H9 (cell line): Measurements from ENCODE around the gene MYO1E. TPM values are rescaled to one million over a fixed set of nuclear protein-coding genes. Genes with fewer than 3 reads are reported as not detected.

Source experiments
- DNase-seq: peaks from one replicate; pipeline ENCODE4 v3.0.0-alpha.2; 2017
- H2AFZ ChIP-seq: one replicate; pipeline ENCODE4 v1.6.1; 2013; ENCODE audit warnings: mild to moderate bottlenecking, low read length, control low read depth, moderate library complexity
- H2AK5ac ChIP-seq: 2 replicates; pipeline ENCODE4 v1.6.1; 2013; ENCODE audit warnings: low read length, control low read depth, mixed read lengths; ENCODE audit not compliant: insufficient read length
- H2BK120ac ChIP-seq: one replicate; pipeline ENCODE4 v1.6.1; 2013; ENCODE audit warnings: low read depth, mild to moderate bottlenecking, low read length, control low read depth, inconsistent platforms; ENCODE audit not compliant: poor library complexity, severe bottlenecking
- H2BK12ac ChIP-seq: 2 replicates; pipeline ENCODE4 v1.6.1; 2013; ENCODE audit warnings: low read length, control low read depth, mixed read lengths, low read depth; ENCODE audit not compliant: insufficient read length
- H2BK15ac ChIP-seq: 2 replicates; pipeline ENCODE4 v1.6.1; 2013; ENCODE audit warnings: low read depth, low read length, control low read depth
- H2BK20ac ChIP-seq: one replicate; pipeline ENCODE4 v1.6.1; 2013; ENCODE audit warnings: low read depth, mild to moderate bottlenecking, low read length, control low read depth, inconsistent platforms; ENCODE audit not compliant: poor library complexity, severe bottlenecking
- H2BK5ac ChIP-seq: 2 replicates; pipeline ENCODE4 v1.6.1; 2013; ENCODE audit warnings: low read length, control low read depth, mixed read lengths; ENCODE audit not compliant: insufficient read length
- H3K14ac ChIP-seq: 2 replicates; pipeline ENCODE4 v1.6.1; 2013; ENCODE audit warnings: low read length, control low read depth; ENCODE audit not compliant: insufficient read depth
- H3K18ac ChIP-seq: 2 replicates; pipeline ENCODE4 v1.6.1; 2013; ENCODE audit warnings: low read depth, mild to moderate bottlenecking, mixed read lengths, low read length, control low read depth; ENCODE audit not compliant: insufficient read length
- H3K23ac ChIP-seq: 2 replicates; pipeline ENCODE4 v1.6.1; 2013; ENCODE audit warnings: low read length, control low read depth, mixed read lengths, low read depth; ENCODE audit not compliant: insufficient read length
- H3K23me2 ChIP-seq: 2 replicates; pipeline ENCODE4 v1.6.1; 2013; ENCODE audit warnings: low read depth, mild to moderate bottlenecking, mixed read lengths, low read length, control low read depth; ENCODE audit not compliant: insufficient read length, poor library complexity, severe bottlenecking
- H3K27ac ChIP-seq: 2 replicates; pipeline ENCODE4 v1.5.1; 2013; ENCODE audit warnings: low read length, control low read depth, mixed read lengths, low read depth; ENCODE audit not compliant: insufficient read length
- H3K27me3 ChIP-seq: 2 replicates; pipeline ENCODE4 v1.6.1; 2013; ENCODE audit warnings: low read length, control low read depth, inconsistent platforms; ENCODE audit not compliant: insufficient read depth
- H3K4ac ChIP-seq: 2 replicates; pipeline ENCODE4 v1.6.1; 2013; ENCODE audit warnings: low read depth, mild to moderate bottlenecking, control low read depth, inconsistent platforms, low read length, moderate library complexity
- H3K4me1 ChIP-seq: 2 replicates; pipeline ENCODE4 v1.6.1; 2013; ENCODE audit warnings: low read length, control low read depth, inconsistent platforms; ENCODE audit not compliant: insufficient read depth
- H3K4me2 ChIP-seq: 2 replicates; pipeline ENCODE4 v1.6.1; 2013; ENCODE audit warnings: low read length, control low read depth, mixed read lengths; ENCODE audit not compliant: insufficient read length, insufficient read depth
- H3K56ac ChIP-seq: 2 replicates; pipeline ENCODE4 v1.6.1; 2013; ENCODE audit warnings: low read depth, mild to moderate bottlenecking, mixed read lengths, low read length, control low read depth; ENCODE audit not compliant: insufficient read length
- H3K79me1 ChIP-seq: 2 replicates; pipeline ENCODE4 v1.6.1; 2013; ENCODE audit warnings: low read depth, mild to moderate bottlenecking, moderate library complexity, low read length, control low read depth, inconsistent platforms; ENCODE audit not compliant: insufficient read depth, poor library complexity, severe bottlenecking
- H3K79me2 ChIP-seq: 2 replicates; pipeline ENCODE4 v1.6.1; 2013; ENCODE audit warnings: low read length, control low read depth, inconsistent platforms; ENCODE audit not compliant: insufficient read depth
- H3K9ac ChIP-seq: 2 replicates; pipeline ENCODE4 v1.6.1; 2013; ENCODE audit warnings: low read length, control low read depth, mixed read lengths; ENCODE audit not compliant: insufficient read length; ENCODE audit errors: extremely low read depth
- H3K9me3 ChIP-seq: one replicate; pipeline ENCODE4 v1.6.1; 2013; ENCODE audit warnings: low read depth, low read length, inconsistent platforms; ENCODE audit not compliant: control insufficient read depth
- H3T11ph ChIP-seq: one replicate; pipeline ENCODE4 v1.6.1; 2013; ENCODE audit warnings: mild to moderate bottlenecking, low read length, control low read depth, inconsistent platforms
- H4K20me1 ChIP-seq: one replicate; pipeline ENCODE4 v1.6.1; 2013; ENCODE audit not compliant: control insufficient read depth, insufficient read length, insufficient read depth
- H4K5ac ChIP-seq: 2 replicates; pipeline ENCODE4 v1.6.1; 2013; ENCODE audit warnings: low read depth, mild to moderate bottlenecking, mixed read lengths, low read length, control low read depth; ENCODE audit not compliant: insufficient read length
- H4K8ac ChIP-seq: replicated peaks from 2 replicates; pipeline ENCODE4 v1.6.1; 2013; ENCODE audit warnings: low read length, control low read depth, mixed read lengths, low read depth; ENCODE audit not compliant: insufficient read length
- H4K91ac ChIP-seq: 2 replicates; pipeline ENCODE4 v1.6.1; 2013; ENCODE audit warnings: low read depth, mild to moderate bottlenecking, moderate library complexity, mixed read lengths, low read length, control low read depth; ENCODE audit not compliant: insufficient read length
- H3K27ac Mint-ChIP-seq, 3 experiments: 2 replicates in 2 of 3; 3 replicates in 1 of 3; pipeline ENCODE4 v1.8.0; 2020 to 2021; ENCODE audit warnings: mixed read lengths in 3 of 3, mild to moderate bottlenecking in 1 of 3, moderate library complexity in 1 of 3
- H3K27me3 Mint-ChIP-seq: 2 replicates; pipeline ENCODE4 v1.8.0; 2021; ENCODE audit warnings: low read depth, mild to moderate bottlenecking, moderate library complexity, mixed read lengths
- H3K36me3 Mint-ChIP-seq, 3 experiments: 2 replicates in 2 of 3; 3 replicates in 1 of 3; pipeline ENCODE4 v1.8.0; 2020 to 2021; ENCODE audit warnings: low read depth in 3 of 3, mixed read lengths in 3 of 3; ENCODE audit not compliant: insufficient read depth in 1 of 3
- H3K4me1 Mint-ChIP-seq, 2 experiments: 2 replicates each; pipeline ENCODE4 v1.8.0; 2020; ENCODE audit warnings: mixed read lengths in 2 of 2
- H3K4me3 Mint-ChIP-seq, 2 experiments: 2 replicates in 1 of 2; 3 replicates in 1 of 2; pipeline ENCODE4 v1.8.0; 2020 to 2021; ENCODE audit warnings: mild to moderate bottlenecking in 2 of 2, mixed read lengths in 2 of 2, moderate library complexity in 1 of 2
- H3K9me3 Mint-ChIP-seq, 2 experiments: 2 replicates in 1 of 2; 3 replicates in 1 of 2; pipeline ENCODE4 v1.8.0; 2020; ENCODE audit warnings: mild to moderate bottlenecking in 2 of 2, mixed read lengths in 2 of 2, moderate library complexity in 1 of 2
- WGBS: extraction: QIAGEN DNeasy Blood & Tissue Kit; methylation state at CpG from one replicate; pipeline ENCODE4 v1.1.7; 2013; ENCODE audit warnings: missing lambda C conversion rate, low lambda C conversion rate, mixed read lengths; ENCODE audit not compliant: insufficient read length; ENCODE audit errors: extremely low coverage; 5-methylcytosine and 5-hydroxymethylcytosine counted together
- total RNA-seq: library from RNA; stranded (reverse); gene quantifications from 2 replicates; pipeline ENCODE4 v1.2.1, GENCODE V29; 2021
- TF ChIP-seq, protein P1 (sequence below): fragments of 200-600 bp; sonication (generic); conservative IDR thresholded peaks from 3 replicates; pipeline ENCODE4 v1.8.0; 2021; ENCODE audit warnings: antibody characterized with exemption, mild to moderate bottlenecking

MYO1E gene
- total RNA-seq, 1 experiment from 2014 or later, result 235 TPM

DNA sequence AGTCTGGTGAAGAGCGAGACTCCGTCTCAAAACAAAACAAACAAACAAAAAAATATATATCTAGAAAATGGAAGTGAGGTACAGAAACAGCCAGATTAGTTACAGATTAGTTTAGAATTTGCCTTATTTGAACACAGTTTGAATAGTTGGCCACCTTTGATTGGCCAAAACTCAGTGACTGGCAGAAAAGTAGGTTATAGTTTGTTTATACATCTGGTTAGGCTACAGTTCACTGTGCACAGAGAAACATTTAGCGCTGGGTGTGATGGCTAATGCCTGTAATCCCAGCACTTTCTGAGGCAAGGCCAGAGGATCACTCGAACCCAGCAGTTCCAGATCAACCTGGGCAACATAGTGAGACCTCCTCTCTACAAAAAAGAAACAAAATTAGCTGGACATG, 114.4 kb downstream of the MYO1E start:
- Histone ChIP-seq H3K18ac (no peak overlapping the region), H4K8ac (no peak overlapping the region), H3K56ac (no peak overlapping the region), H3K14ac (no peak overlapping the region), H4K5ac (no peak overlapping the region), H2BK120ac (no peak overlapping the region), H2BK12ac (no peak overlapping the region), H2BK15ac (no peak overlapping the region), H3K23ac (no peak overlapping the region), H3K79me1 (no peaks in the 10 kb centered on the region), H4K20me1 (no peaks in the 10 kb centered on the region), H3K9me3 (no peaks in the 10 kb centered on the region), H3T11ph (no peak overlapping the region), H2AFZ (no peak overlapping the region), H3K79me2 (no peaks in the 10 kb centered on the region), H3K4me1 (no peaks in the 10 kb centered on the region), H3K27ac (no peak overlapping the region), H3K4me2 (no peak overlapping the region), H3K4ac (no peak overlapping the region), H3K27me3 (no peaks in the 10 kb centered on the region), H2BK5ac (no peak overlapping the region), H2BK20ac (no peak overlapping the region), H3K9ac (no peak overlapping the region), H4K91ac (no peak overlapping the region), H2AK5ac (no peak overlapping the region), H3K23me2 (no peaks in the 10 kb centered on the region)
- H3K27ac Mint-ChIP-seq, result no peak overlapping the region
- H3K4me3 Mint-ChIP-seq, result no peak overlapping the region
- peaks cover 0 to 39% (median 21%) of the 10 kb centered on the region in 3 experiments; a peak in 5 of 7 replicates for H3K36me3 Mint-ChIP-seq
- TF ChIP-seq, protein P1, sequence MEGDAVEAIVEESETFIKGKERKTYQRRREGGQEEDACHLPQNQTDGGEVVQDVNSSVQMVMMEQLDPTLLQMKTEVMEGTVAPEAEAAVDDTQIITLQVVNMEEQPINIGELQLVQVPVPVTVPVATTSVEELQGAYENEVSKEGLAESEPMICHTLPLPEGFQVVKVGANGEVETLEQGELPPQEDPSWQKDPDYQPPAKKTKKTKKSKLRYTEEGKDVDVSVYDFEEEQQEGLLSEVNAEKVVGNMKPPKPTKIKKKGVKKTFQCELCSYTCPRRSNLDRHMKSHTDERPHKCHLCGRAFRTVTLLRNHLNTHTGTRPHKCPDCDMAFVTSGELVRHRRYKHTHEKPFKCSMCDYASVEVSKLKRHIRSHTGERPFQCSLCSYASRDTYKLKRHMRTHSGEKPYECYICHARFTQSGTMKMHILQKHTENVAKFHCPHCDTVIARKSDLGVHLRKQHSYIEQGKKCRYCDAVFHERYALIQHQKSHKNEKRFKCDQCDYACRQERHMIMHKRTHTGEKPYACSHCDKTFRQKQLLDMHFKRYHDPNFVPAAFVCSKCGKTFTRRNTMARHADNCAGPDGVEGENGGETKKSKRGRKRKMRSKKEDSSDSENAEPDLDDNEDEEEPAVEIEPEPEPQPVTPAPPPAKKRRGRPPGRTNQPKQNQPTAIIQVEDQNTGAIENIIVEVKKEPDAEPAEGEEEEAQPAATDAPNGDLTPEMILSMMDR, result no peak
- no peaks in the 10 kb centered on the region for H3K27me3 Mint-ChIP-seq
- DNase-seq, result no peak
- no peaks in the 10 kb centered on the region for H3K9me3 Mint-ChIP-seq
- peaks cover 2 to 6% of the 10 kb centered on the region in 2 experiments; a peak in 3 of 4 replicates for H3K4me1 Mint-ChIP-seq
- WGBS, result no CpG with 5 or more reads among the region's 4 CpGs
